ENCODE measurements around the gene ACTN4.
"Not testable (repeated sequence)": the region's sequence is repeated elsewhere in the genome, so short reads cannot be mapped to it uniquely, and the experiment has no call there.

The ACTN4 gene

DNA sequence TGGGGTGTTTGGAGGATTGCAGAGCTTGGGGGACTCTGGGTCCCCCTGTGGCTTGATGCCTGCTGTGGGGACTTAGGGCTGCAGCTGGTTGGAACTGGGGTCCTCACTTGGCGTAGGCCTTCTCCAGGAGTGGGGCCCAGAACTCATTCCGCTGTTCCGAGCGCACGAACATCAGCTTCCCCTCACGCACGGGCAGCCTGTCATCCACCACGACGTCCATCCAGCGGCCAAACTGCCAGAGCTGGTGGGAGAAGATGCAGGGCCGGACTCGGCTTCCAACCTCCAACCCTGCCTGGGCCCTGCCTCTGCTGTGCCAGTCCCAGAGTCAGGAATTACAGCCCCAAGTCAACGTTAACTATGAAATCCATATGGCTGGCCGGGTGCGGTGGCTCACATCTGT lies 94.2 kb downstream of the ACTN4 start:
- no peak for DNase-seq

DNA sequence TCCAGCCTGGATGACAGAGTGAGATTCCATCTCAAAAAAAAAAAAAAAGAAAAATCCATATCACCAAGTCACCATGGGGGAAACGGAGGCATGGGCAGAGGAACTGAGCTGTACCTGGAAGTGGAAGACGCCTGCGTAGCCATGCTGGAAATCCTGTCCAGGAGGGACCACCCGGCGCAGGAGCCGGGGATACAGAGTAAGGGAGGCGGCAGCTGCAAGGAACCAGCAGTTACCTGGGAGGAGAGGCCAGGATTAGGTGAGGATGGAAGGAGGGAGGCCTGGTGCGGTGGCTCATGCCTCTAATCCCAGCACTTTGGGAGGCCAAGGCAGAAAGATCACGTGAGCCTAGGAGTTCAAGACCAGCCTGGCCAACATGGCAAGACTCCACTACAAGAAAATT lies 94.8 kb downstream of the ACTN4 start:
- no peak for DNase-seq

DNA sequence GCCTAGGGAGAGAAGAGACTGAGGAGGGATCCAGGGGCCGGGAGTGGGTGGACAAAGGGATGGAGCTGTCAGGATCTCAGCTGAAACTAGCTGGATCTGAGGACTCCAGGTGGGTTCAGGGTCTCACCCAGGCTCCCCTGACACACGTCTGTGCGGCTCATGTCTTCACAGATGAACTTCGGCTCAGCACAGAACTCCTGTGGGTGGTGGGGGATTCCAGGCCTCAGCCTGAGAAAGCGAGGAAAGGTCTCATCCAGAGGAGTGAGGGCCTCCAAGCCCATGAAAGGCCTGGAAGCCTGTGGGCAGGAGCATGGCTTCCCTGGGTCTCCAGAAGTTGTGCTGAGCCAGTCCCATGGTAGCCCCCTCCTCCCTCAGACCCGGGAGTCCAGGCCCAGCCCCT lies 95.5 kb downstream of the ACTN4 start:
- DNase-seq = no peak

DNA sequence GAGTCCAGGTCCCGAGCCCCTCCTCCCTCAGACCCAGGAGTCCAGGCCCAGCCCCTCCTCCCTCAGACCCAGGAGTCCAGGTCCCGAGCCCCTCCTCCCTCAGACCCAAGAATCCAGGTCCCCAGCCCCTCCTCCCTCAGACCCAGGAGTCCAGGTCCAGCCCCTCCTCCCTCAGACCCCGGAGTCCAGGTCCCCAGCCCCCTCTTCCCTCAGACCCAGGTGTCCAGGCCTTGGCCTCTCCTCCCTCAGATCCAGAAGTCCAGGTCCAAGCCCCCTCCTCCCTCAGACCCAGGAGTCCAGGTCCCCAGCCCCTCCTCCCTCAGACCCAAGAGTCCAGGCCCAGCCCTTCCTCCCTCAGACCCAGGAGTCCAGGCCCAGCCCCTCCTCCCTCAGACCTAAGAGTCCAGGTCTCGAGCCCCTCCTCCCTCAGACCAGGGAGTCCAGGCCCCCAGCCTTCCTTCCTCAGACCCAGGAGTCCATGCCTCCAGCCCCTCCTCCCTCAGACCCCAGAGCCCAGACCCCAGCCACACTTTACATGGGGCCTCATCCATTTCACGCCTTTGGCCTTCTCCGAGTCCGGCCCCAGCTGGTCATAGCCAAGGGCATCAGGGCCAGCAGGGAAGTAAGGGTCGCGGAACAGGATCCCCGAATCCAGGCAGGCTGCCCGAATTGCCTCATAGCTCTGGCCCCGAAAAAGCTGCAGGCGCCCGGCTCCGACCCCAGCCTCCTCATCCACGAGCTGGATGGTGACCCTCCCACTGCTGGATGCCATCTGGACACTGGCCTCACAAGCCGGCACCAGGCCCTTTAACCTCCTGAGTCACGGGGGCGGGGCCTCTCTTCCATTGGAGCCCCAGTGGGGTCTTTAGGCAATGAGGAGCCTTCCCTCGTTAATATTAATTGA lies 96.2 kb downstream of the ACTN4 start:
- DNase-seq = no peak

DNA sequence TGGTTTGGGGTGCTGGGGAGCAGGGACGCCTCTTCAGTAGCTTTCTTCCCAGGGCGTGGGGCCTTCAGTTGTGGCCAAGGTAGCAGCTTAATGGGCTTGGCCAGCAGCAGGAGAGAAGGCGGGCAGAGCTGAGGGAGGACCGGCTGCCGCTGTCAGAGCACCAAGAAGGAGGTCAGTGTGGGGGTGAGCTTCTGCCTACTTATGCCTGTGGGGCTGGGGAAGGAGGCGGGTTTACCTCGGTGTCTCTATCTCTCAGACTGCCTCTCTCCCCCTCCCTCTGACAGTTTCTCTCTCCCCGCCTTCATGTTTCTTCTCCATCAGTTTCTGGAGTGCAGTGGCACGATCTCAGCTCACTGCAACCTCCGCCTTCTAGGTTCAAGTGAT lies 96.8 kb downstream of the ACTN4 start, which contains the start of gene CAPN12:
Gene CAPN12, minus strand, starts transcription at position 177 of the 384 bp plus-strand sequence. CDS start 309 bp downstream, outside the sequence.
- DNase-seq = no peak

DNA sequence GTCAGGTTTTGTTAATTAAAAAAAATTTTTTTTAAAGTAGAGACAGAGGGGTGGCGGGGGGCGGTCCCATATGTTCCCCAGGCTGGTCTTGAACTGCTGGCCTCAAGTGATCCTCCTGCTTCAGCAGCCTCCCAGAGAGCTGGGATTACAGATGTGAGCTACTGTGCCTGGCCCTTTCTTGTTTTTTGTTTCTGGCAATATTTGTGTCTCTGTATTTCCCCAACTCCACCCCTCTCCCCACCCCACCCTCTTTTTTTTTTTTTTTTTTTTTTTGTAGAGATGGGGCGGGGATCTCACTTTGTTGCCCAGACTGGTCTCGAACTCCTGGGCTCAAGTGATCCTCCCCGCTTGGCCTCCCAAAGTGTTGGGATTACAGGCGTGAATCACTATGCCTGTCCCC lies 97.4 kb downstream of the ACTN4 start:
- DNase-seq = no peak

DNA sequence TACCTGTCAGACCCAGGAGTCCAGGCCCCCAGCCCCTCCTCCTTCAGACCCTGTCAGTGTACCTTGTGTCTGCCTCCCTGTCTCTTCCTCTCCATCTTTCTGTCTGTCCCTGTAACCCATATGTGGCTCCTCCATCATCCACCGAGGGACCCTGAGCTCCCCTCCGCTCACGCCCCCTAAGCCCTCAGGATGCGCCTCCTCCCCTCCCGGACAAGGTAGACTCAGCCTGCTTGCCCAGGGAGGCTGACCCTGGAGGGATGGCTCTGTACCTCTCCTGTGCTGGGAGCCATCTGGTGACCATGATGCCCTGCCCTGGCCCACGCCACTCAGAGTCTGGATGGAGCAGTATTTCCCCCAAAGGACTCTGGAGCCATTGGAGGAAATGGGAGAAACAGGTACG lies 97.9 kb downstream of the ACTN4 start:
- no peak for DNase-seq

DNA sequence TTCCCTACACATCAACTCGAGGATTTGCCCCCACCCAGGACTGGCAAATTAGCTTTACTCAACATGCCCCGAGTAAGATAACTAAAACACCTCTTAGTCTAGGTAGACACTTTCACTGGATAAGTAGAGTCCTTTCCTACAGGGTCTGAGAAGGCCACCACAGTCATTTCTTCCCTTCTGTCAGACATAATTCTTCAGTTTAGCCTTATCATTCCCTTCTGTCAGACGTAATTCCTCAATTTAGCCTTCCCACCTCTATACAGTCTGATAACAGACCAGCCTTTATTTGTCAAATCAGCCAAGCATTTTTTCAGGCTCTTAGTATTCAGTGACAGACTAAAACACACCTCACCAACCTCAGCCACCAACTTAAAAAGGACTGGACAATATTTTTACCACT lies 106.3 kb downstream of the ACTN4 start:
- not testable (repeated sequence) for DNase-seq

DNA sequence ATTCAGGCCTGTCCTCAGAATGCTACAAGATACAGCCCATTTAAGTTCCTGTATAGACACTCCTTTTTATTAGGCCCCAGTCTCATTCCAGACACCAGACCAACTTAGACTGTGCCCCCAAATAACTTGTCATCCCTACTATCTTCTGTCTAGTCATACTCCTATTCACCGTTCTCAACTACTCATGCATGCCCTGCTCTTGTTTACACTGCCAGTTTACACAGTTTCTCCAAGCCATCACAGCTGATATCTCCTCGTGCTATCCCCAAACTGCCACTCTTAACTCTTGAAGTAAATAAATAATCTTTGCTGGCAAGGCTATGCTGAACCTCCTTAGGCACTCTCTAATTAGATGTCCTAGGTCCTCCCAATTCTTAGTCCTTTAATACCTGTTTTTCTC lies 106.7 kb downstream of the ACTN4 start:
- DNase-seq = not testable (repeated sequence)

DNA sequence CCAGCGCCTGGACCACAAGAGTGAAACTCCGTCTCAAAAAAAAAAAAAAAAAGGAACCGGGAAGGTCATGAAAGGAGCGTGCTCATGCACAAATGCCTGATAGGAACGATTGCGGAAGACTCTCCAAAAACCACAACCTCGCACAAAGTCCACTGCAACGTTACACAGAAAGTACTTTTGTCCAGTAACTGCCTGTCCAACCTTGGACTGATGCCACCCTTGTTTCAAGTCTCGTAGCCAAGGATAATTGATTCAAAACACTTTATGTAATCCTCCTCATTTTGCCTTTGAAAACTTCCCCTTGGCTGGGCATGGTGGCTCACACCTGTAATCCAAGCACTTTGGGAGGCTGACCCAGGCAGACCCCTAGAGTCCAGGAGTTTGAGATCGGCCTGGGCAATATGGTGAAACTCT lies 112.1 kb downstream of the ACTN4 start:
- DNase-seq = no peak

DNA sequence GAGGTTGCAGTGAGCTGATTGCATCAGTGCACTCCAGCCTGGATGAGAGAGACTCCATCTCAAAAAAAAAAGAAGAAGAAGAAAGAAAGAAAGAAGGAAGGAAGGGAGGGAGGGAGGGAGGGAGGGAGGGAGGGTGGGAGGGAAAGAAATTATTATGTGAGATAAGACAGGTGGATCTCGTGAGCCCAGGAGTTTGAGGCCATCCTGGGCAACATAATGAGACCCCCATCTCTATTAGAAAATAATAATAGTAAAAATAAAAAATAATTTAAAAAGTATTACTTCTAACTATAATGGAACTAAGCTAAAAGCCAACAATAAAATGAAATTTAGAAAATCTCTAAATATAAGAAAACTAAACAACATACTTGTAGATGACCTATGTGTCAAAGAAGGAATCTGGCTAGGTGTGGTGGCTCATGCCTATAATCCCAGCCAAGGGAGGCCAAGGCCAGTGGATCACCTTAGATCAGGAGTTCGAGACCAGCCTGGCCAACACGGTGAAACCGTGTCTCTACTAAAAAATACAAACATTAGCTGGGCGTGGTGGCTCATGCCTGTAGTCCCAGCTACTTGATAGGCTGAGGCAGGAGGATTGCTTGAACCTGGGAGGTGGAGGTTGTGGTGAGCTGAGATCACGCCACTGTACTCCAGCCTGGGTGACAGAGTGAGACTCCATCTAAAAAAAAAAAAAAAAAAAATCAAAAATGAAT lies 113.5 kb downstream of the ACTN4 start:
- not testable (repeated sequence) for DNase-seq

DNA sequence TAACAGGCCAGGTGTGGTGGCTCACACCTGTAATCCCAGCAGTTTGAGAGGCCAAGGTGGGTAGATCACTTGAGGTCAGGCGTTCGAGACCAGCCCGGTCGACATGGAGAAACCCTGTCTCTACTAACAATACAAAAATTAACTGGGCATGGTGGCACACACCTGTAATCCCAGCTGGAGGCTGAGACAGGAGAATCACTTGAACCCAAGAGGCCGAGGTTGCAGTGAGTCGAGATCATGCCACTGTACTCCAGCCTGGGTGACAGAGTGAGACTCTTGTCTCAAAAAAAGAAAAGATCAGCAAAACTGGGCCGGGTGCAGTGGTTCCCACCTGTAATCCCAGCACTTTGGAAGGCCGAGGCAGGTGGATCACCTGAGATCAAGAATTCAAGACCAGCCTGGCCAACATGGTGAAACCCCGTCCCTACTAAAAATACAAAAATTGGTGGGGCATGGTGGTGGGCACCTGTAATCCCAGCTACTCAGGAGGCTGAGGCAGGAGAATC lies 114.5 kb downstream of the ACTN4 start:
- DNase-seq = not testable (repeated sequence)

DNA sequence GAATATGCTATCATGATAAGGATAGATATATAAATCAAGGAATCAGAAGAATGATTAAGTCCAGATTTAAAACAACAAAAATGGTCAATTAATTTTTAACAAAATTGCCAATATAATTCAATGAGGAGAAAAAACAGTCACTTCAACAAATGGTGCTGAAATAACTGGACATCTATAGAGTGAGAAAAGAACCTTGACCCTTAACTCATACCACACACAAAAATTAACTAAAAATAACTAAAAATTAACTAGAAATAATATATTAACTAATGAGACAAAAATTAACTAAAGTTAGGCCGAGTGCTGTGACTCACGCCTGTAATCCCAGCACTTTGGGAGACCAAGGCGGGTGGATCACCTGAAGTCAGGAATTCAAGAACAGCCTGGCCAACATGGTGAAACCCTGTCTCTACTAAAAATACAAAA lies 116.4 kb downstream of the ACTN4 start:
- DNase-seq = no peak

DNA sequence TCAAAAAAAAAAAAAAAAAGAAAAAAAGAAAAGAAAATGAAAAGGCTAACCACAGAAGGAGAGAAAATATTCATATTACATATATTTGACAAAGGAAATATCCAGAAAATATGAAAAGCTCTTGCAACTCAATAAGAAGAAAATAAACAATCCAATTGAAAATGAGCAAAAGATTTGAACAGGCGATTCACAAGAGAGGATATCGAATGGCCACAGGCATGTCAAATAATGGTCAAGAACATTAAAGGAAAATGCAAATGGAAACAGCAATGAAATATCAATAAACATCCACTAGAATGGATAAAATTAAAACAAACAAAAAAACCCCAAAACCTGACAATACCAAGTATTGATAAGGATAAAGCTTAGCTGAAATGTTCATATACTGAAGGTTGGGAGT lies 117.8 kb downstream of the ACTN4 start:
- no peak for DNase-seq

DNA sequence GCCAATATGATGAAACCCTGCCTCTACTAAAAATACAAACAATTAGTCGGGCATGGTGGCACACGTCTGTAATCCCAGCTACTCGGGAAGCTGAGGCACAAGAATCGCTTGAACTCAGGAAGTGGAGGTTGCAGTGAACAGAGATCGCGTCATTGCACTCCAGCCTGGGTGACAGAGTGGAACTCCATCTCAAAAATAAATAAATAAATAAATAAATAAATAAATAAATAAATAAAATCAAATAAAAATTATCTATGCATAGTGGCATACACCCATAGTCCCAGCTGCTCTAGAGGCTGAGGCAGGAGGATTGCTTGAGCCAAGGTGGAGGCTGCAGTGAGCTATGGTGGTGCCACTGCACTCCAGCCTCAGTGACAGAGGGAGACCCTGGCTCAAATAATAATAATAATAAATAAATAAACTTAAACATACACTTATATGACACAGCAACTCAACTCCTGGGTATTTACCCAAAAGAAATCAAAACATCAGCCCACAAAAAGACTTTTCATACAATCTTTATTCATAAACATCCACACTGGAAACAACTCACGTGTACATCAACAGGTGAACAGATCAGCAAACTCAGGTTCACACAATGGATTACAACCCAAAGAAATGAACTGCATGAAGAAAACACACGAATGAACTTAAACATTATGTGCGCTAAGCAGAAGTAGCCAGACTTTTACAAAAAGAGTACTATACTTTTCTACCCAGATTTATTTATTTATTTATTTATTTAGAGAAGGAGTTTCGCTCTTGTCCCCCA lies 119.0 kb downstream of the ACTN4 start:
- no peak for DNase-seq

DNA sequence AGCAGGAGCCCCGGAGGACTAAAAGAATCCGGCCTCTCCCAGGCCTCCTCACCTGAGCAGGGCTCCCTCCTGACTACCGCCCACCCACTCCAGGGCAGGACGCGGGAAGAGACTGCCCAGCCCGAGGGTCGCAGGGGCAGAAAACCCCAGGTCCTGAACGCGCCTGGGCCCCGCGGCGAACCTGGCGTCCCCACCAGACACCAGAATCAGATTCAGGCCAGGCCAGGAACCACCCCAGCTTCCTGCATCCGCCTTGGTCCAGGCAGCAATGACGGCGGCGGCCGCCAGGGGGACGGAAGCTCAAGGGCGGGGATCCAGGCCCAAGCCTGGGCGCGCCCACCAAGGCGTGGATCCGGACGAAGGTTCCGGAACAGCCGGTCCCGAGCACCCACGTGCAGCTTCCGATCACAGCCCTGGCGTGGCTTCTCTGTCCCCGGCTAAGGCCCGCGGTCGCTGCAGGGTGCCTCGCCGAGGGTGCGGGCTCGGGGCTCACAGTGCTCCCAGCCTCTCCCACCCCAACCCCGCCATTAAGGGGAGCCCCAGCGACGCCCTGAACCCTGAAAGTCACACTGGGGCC lies 122.3 kb downstream of the ACTN4 start:
- DNase-seq = peak; percentile 61

DNA sequence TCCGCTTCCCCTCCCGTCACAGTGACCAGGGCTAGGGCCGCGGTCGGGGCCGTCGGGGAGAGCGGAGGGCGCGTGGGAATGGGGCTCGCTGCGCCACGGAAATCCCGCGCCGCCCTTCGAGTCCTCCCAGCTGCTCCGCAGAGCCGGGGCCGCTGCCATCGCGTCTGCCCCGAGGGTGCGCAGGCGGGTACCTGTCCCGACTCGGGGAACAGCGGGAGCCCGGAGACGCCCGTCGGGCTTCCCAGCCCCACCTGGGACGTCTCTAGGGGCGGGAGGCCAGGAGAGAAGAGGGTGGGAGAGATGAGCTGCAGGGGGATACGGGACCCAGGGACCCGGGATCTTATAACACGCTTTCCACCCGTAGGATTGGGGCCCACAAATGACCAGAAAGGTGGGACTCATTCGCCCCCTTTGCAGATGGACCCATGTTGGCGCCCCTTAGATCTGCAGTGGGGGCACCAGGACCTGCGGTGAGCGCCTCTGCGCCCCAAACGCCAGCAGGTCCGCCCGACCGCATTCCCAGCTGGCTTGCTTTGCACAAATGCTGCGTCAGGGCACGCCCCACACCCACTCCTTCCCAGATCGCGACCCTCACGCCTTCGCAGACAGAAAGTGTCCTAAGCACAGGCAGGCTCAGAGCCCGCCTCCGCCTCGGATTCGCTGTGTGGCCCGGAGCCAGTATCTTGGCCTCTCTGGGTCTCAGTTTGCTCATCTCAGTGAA lies 122.9 kb downstream of the ACTN4 start:
- DNase-seq = not testable (repeated sequence)

DNA sequence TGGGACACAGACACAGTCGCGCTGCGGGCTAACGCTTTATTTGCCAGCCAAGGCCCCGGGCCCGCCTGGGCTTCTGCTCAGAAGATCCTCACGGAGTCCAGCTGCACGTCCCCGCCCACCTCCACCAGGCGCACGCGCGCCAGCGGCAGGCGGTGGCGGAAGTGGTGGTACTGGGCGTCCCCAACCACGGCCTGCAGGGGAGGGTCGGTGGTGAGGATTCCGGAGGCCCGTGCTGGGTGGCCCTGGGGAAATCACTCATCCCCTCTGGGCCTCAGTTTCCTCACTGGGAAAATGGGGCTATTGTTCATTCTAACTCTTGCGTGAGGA lies 123.5 kb downstream of the ACTN4 start:
- not testable (repeated sequence) for DNase-seq

DNA sequence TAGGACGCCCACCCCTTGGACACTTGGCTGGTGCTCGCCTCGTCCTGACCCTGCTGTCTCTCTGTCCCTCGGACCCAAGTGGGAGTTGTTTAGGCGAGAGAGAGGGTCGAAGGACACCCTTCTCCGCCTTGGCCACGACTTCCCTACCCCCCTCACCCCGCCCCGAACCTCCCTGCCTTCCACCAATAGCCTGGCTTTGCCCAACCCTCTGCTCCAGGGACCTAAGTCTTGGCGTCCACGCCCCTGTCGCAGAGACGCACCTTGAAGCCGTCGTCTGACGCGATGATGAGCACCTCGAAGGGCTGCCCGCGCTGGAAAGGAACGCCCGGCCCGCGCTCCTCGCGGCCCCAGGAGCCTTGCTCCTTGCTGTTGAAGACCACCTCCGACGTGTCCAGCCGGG lies 124.1 kb downstream of the ACTN4 start:
- not testable (repeated sequence) for DNase-seq

DNA sequence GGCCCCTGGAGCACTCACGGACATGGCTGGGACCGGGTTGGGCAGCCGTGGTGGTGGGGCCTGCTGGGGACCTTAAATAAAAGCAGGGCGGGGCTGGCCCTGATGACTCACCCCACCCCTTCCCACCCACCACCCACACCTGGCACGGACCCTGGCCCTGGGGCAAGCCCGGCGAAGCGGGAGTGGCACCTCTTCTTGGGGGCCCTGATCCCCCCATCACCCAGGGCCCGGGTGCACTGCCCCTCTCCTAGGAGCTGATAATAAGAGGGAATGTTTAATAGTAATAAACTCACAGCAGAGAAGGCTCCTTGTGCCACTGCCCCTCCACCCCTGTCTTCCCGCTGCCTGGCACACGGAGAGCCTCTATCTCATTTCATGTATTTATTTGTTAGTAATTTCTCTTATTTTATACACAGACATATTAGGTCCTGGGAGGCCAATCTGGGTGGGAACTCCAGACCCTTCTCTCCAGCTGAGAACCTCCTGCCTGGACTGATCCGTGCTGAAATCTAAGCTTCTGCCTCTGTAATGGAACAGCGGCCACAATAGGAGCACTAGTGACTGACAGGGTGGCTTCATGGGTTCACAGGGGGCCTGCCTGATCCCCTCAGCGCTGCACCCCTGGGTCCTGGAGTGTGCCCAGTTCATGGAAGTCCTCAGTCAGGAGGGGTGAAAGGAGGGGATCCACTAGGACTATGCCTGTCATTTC lies 126.2 kb downstream of the ACTN4 start, which contains the start of gene LGALS7:
Gene LGALS7, minus strand, starts transcription at position 49 of the 709 bp plus-strand sequence. Its CDS starts 25 bp downstream, at position 24.
- DNase-seq = no peak

All from fibroblast of upper back skin (primary cell).